ENCODE results near the gene PPP1R3G. TPM values are rescaled to one million over a fixed set of nuclear protein-coding genes. Genes with fewer than 3 reads are reported as not detected.

Gene PPP1R3G
- total RNA-seq, 1 experiment from 2014 or later = 0.15 TPM

DNA sequence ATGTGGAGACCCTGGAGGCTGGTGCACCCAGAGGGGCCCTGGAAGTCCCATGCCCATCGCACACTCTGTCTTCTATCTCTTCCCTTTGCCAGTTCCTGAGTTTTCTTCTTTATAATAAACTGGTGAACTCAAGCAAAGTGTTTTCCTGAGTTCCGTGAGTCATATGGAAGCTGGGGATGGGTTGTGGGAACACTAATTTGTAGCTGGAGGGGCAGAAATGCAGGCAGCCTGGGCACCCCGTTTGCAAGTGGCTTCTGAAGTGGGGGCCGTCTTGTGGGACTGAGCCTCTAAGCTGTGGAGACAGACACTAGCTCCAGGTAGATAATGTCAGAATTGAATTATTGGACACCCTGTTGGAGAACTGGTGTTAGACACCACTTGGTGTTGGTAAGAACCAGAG, 3.2 kb upstream of the PPP1R3G start:
- H3K27me3 Mint-ChIP-seq (ENCODE audit: low read depth) = peaks cover 65% of the 10 kb centered on the region
- no peaks in the 10 kb centered on the region for H3K36me3 Mint-ChIP-seq
- TF ChIP-seq, protein P1, sequence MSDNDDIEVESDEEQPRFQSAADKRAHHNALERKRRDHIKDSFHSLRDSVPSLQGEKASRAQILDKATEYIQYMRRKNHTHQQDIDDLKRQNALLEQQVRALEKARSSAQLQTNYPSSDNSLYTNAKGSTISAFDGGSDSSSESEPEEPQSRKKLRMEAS (CRISPR knock-in tag; IDR thresholded peaks at IDR 0.05) = no peak
- no peak for TF ChIP-seq IRF1 (CRISPR knock-in tag; IDR thresholded peaks at IDR 0.05)
- TF ChIP-seq SMAD4 (CRISPR knock-in tag; IDR thresholded peaks at IDR 0.05) = no peak
- no peak for TF ChIP-seq NFATC4 (CRISPR knock-in tag; IDR thresholded peaks at IDR 0.05)
- TF ChIP-seq HMGXB4 (CRISPR knock-in tag; IDR thresholded peaks at IDR 0.05) = no peak
- TF ChIP-seq, protein P2, sequence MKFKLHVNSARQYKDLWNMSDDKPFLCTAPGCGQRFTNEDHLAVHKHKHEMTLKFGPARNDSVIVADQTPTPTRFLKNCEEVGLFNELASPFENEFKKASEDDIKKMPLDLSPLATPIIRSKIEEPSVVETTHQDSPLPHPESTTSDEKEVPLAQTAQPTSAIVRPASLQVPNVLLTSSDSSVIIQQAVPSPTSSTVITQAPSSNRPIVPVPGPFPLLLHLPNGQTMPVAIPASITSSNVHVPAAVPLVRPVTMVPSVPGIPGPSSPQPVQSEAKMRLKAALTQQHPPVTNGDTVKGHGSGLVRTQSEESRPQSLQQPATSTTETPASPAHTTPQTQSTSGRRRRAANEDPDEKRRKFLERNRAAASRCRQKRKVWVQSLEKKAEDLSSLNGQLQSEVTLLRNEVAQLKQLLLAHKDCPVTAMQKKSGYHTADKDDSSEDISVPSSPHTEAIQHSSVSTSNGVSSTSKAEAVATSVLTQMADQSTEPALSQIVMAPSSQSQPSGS (CRISPR knock-in tag; IDR thresholded peaks at IDR 0.05; ENCODE audit: borderline replicate concordance, low read depth) = no peak
- TF ChIP-seq CBFB (CRISPR knock-in tag; IDR thresholded peaks at IDR 0.05; ENCODE audit: low read depth) = no peak
- no peak for TF ChIP-seq SOX15 (CRISPR knock-in tag; IDR thresholded peaks at IDR 0.05)
- TF ChIP-seq, protein P3, sequence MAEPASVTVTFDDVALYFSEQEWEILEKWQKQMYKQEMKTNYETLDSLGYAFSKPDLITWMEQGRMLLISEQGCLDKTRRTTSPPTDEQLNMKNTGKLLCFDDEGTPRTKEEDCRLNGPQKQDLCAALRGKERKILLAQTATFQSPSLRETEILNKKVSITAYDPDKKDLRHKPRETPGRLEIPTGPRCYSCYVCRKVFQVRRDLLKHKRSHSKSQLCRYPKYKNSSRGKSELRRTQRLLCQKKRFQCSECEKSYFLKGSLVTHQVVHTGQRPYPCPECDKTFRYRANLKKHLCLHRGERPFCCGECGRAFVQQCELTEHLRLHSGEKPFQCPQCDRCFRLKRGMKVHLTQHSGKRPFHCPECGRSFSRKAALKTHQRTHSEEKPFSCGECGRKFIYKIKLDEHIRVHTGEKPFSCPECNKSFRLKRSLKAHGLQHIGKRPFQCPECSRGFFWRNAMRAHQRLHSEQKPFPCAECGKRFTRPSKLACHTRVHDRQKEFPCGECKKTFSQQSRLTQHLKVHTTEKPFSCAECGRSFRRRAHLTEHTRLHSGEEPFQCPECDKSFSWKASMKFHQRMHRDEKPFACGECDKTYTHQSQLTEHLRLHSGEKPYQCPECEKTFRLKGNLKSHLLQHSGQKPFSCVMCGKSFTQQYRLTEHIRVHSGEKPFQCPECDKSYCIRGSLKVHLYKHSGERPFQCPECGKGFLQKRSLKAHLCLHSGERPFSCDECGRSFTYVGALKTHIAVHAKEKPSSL (CRISPR knock-in tag; conservative IDR thresholded peaks at IDR 0.05) = no peak
- no peak for TF ChIP-seq E2F1 (CRISPR knock-in tag; IDR thresholded peaks at IDR 0.05)
- no peak for TF ChIP-seq USF1 (CRISPR knock-in tag; IDR thresholded peaks at IDR 0.05)
- TF ChIP-seq MYBL2 (CRISPR knock-in tag; IDR thresholded peaks at IDR 0.05) = no peak
- no peak for TF ChIP-seq ZNF121 (CRISPR knock-in tag; IDR thresholded peaks at IDR 0.05)
- no peak for TF ChIP-seq ERG (CRISPR knock-in tag; IDR thresholded peaks at IDR 0.05)
- H3K9me3 Mint-ChIP-seq = peaks cover 13% of the 10 kb centered on the region
- no peak overlapping the region for H3K4me3 Mint-ChIP-seq
- ChIA-PET CTCF (no interaction called here), POLR2A (no interaction called here)
- peaks cover 6% of the 10 kb centered on the region for H3K4me1 Mint-ChIP-seq
- ATAC-seq (no peak), DNase-seq (ENCODE audit: low spot score) (no peak)
- H3K27ac Mint-ChIP-seq = no peak overlapping the region

DNA sequence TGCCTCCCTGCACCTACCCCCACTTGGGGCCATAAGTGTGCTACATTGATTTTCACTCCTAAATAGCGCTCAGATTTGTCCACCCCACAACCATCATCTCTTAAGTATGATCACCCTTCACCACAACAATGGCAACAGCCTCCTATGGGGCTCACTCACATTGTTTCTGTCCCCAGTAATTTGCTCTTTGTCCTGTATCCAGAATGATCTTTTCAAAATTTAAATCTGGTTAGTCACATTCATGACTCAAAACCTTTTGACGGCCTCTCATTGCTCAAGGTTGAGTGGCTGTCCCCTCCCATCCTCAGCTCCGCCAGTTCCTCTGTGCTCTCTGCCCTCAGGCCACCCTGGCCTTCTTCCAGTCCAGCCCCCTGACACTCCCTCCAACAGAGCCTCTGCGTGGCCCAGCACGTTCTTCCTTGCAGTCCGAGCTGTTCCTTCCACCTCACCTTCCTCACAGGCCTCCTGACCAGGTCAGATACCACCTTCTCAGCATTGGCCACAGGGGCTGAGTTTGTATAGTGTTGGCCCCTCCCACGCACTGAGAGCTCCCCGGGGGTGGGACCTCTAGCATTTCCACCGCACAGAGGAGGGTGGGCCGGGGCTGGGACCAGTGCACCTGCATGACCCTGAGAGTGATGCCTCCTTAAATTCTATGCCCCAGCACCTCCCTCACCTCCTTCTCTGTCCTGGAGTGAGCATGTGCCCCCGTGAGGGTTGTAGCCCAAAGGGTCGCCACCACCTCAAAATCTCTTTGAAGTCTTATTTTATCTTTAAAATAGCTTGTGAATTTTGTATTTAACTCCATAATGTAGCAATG, 2.4 kb upstream of the PPP1R3G start:
- Mint-ChIP-seq H3K9me3 (peaks cover 13% of the 10 kb centered on the region), H3K36me3 (no peaks in the 10 kb centered on the region), H3K4me1 (peaks cover 10% of the 10 kb centered on the region), H3K27me3 (ENCODE audit: low read depth) (peaks cover 72% of the 10 kb centered on the region), H3K4me3 (no peak overlapping the region), H3K27ac (no peak overlapping the region)
- DNase-seq (ENCODE audit: low spot score) (no peak), ATAC-seq (no peak)
- TF ChIP-seq, protein P4, sequence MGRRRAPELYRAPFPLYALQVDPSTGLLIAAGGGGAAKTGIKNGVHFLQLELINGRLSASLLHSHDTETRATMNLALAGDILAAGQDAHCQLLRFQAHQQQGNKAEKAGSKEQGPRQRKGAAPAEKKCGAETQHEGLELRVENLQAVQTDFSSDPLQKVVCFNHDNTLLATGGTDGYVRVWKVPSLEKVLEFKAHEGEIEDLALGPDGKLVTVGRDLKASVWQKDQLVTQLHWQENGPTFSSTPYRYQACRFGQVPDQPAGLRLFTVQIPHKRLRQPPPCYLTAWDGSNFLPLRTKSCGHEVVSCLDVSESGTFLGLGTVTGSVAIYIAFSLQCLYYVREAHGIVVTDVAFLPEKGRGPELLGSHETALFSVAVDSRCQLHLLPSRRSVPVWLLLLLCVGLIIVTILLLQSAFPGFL (CRISPR knock-in tag; IDR thresholded peaks at IDR 0.05; ENCODE audit: borderline replicate concordance) = 0 out of 2 replicates have a peak, but pooled peaks have one; percentile 24
- no peak for TF ChIP-seq RELA (CRISPR knock-in tag; IDR thresholded peaks at IDR 0.05; ENCODE audit: borderline replicate concordance)
- no peak for TF ChIP-seq ZNF396 (CRISPR knock-in tag; IDR thresholded peaks at IDR 0.05; ENCODE audit: borderline replicate concordance)
- TF ChIP-seq GABPB1 (CRISPR knock-in tag; IDR thresholded peaks at IDR 0.05) = peak; percentile 26; the same call in 1 of the 2 replicates
- no peak for TF ChIP-seq ZBTB43 (CRISPR knock-in tag; IDR thresholded peaks at IDR 0.05)
- CTCF ChIA-PET = no interaction called here
- POLR2A ChIA-PET = no interaction called here
